Activated CD8-positive, alpha-beta memory T cell treated with anti-CD3 and anti-CD28 coated beads, Interleukin-2, amount 50 U/mL, for 1 hour (primary cell): ENCODE results near the gene PTPRJ.
"Not testable (repeated sequence)": the region's sequence is repeated elsewhere in the genome, so short reads cannot be mapped to it uniquely, and the experiment has no call there.

ENCODE experiments used
- DNase-seq: peaks from one replicate; pipeline ENCODE4 v3.0.0-alpha.2; 2020; ENCODE audit errors: extremely low read depth

PTPRJ gene

DNA sequence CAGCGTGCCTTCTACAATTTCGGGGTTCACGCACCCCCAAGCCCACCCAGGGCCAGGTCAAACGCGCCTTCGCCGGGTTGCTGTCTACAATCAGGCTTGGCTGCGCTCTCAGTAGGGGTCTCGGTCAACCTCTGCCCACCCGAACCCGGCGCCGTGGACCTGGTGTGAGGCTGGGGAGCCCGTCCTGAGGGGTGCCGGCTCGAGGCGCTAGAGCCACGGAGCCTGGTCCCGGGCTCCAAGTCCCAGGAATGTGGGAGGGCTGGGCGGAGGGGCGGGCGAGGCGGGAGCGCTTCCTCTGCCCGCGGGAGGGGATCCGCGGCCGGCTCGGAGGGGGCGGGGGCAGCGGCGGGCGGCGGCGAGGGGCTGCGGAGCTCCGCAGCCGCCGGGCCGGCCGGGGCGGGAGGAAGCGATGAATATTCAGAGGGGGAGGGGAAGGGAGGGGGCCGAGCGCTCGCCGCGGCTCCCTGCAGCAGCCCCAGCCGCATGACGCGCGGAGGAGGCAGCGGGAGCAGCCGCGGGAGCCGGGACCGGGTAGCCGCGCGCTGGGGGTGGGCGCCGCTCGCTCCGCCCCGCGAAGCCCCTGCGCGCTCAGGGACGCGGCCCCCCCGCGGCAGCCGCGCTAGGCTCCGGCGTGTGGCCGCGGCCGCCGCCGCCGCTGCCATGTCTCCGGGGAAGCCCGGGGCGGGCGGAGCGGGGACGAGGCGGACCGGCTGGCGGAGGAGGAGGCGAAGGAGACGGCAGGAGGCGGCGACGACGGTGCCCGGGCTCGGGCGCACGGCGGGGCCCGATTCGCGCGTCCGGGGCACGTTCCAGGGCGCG is at the start of gene PTPRJ:
Gene PTPRJ, plus strand, starts transcription at position 472 of the 819 bp plus-strand sequence. CDS start 354 bp downstream, outside the sequence.
- no peak for DNase-seq

DNA sequence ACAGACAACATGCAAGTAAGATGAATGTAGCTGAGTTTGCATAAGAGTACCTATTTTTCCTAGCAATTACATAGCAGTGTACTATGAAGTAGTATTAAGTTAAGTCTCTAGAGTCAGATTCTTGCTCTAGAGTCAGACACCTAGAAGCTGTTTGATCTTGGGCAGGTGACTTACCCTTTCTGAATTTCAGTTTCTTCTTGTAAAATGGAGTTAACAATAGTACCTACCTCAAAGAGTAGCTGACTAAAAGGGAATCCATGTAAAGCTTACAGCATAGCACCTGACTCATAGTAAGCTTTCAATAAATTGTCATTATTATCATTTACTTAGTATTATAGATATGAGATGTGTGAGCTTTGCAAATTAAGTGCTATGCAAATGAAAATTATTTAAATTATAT is 47.8 kb upstream of the PTPRJ start:
- DNase-seq, result no peak

GRCh38 chr11:47933797-47934196 is 46.6 kb upstream of the PTPRJ start:
- not testable (repeated sequence) for DNase-seq

DNA sequence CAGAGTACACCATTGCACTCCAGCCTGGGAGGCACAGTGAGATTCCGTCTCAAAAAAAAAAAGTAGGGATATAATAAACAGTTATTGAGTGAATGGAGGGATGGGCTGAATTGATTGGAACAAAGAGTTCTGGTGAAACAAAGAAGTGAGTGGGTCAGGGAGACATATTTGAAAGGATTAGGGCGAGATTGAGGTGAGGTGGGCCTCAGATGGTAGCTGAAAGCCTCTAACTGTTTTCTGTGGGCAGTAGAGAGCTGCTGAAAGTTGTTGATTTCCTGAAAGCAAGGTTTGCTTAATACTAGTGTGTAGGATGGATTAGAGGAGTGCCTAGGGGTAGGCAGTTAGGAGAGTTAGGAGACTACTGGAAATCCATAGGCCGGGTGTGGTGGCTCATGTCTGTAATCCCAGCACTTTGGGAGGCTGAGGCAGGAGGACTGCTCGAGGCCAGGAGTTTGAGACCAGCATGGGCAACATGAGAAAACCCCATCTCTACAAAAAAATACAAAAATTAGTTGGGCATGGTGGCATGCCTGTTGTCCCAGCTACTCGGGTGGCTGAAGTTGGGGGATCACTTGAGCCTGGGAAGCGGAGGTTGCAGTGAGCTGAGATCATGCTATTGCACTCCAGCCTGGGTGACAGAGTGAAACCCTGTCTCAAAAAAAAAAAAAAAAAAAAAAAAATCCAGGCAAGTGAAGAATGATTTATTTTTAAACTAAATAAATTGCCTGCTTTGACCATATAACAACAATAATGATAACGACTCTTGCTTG is 41.4 kb upstream of the PTPRJ start:
- DNase-seq, result no peak

DNA sequence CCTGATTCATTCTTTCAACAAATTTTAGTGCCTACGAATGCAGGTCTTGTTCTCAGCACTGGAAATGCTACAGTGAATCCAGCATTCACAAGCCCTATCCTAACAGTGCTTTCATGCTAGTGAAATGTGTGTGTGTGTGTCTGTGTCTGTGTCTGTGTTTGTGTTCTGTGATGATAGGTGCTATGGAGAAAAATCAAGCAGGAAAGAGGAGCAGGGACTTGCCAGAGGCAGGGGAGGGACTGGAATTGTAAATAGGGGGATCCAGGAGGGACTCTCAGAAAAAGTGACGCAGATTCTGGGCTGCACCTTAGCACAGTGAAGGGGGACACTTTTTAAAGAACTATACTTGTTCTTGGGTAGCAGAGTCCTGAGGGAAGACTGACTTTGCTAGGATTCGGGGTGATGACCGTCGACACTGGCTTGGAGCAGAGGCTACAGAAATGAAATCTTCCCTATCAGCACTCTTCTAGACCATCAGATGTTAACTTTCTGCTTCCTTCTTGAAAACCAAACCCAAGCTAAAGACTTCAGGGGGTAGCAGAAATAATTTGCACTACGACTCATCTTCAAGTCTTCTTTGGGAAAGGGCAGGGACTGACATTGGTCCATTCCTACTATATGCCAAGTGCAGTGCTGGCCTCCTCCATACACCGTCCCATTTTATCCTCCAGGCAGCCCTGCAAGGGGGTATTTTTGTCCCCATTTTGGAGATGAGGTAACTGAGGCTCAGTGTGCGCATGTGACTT is 39.3 kb upstream of the PTPRJ start:
- no peak for DNase-seq

GRCh38 chr11:47941907-47942558 is 38.3 kb upstream of the PTPRJ start:
- DNase-seq, result no peak

DNA sequence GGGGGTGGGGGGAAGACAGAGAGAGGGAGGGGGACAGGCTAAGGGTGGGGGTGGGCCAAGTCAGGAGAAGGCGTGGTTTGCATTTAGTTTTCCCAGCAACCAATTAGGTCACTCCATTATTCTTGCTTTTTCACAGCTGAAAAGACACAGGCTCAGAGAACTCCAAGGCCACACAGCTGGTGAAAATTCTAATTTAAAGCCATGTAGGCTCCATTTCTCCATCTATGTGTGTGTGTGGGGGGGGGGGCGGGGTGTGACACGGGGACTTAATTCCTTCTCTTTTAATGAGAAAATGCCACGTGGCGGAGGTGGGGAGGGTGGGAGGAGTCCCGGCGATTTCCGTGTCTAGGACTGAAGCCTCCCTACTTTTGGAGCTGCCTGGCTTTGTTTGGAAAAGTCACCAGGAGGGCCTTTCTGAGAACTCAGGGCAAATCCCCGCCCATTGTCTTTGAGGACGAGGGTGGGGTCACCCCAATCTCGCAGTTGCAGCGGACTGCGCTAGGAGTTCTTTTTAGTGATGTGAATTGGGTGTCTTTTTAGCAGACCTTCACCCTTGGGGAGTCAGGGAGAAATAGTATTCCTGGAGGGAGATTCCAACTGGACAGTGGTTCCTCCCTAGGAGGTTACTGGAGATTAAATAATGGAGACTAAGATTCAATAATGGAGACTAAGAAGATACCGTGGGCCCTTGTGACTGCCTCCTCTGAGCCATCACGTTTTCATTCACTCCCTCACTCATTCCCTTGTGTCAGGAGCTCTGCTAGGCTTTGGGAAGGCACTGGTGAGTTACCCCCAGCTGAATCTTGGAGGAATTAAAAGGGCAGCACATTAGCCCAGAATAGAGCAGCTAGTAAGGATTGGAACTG is 36.4 kb upstream of the PTPRJ start:
- DNase-seq, result no peak

- no peak for DNase-seq
Measured at GRCh38 chr11:47944632-47945031, 35.7 kb upstream of the PTPRJ start.

DNA sequence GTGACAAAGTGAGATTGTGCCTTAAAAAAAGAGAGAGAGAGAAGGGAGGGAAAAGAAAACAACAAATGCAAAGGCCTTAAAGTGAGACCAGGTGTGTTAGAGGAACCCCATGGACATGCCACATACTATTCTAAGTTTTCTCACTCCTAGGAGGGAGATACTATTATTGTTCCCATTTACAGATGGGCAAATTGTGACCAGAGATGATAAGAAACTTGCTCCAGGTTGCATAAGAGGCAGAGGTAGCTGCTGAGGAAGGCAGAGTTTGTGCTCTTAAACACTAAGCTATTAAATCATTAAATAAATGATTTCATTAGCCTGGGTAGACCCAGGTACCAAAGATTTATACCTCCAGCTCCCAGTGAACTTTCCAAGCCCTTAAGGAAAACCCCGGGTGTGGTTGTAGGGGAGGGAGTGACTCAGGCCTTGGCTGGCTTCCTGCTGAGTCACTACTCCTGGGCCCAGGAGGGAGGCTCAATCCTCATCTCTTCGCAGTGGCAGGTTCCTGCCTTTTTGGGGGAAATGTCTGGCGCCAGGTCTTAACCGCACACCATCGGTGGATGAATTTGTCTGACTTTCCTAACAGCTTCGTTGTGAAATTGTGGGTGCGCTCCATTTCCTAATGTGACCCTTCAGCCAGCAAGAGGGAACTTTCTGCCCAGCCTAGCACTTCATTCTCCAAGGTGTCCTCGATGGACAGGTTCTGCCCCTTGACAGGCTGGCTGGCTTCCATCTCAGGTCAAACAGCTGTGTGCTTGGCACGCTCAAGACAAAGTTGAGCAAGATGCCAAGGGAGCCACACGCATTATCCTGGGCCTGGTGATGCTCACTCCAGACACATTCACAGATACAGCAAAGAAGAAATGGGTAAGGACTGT is 33.4 kb upstream of the PTPRJ start:
- no peak for DNase-seq

- DNase-seq, result no peak
Measured at GRCh38 chr11:47948137-47948536, 32.2 kb upstream of the PTPRJ start.

GRCh38 chr11:47949001-47949675 is 31.2 kb upstream of the PTPRJ start:
- DNase-seq, result not testable (repeated sequence)

DNA sequence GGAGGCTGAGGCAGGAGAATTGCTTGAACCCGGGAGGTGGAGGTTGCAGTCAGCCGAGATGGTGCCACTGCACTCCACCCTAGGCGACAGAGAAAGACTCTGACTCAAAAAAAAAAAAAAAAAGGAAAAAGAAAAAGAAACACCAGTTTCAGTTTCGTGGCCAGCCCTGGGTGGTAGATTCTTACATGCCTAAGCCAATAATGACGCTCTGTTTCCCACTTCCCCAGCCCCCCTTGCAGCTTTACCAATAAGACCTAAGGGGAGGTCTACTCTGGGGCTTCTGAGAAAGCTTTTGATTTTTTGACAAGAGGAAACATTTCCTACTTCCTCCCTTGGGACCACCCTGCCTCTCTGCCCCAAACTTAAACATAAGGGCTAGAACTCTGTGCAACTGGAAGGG is 30.0 kb upstream of the PTPRJ start:
- peak; percentile 49 for DNase-seq

GRCh38 chr11:47951504-47951903 is 28.9 kb upstream of the PTPRJ start:
- not testable (repeated sequence) for DNase-seq

- DNase-seq, result no peak
Measured at GRCh38 chr11:47955061-47955755, 25.2 kb upstream of the PTPRJ start.

GRCh38 chr11:47960015-47960414 is 20.3 kb upstream of the PTPRJ start:
- no peak for DNase-seq

- DNase-seq, result no peak
Measured at GRCh38 chr11:47961383-47961782, 19.0 kb upstream of the PTPRJ start.

- no peak for DNase-seq
Measured at GRCh38 chr11:47964546-47964945, 15.8 kb upstream of the PTPRJ start.
